NT2/D1 (cell line): ENCODE results near the gene FLVCR1.

Experiments
- SUZ12 ChIP-seq: IDR thresholded peaks from 2 replicates; pipeline ENCODE4 v1.6.1; 2011; ENCODE audit not compliant: insufficient read length, insufficient read depth; ENCODE audit errors: extremely low read depth
- ZNF274 ChIP-seq: IDR thresholded peaks from 2 replicates; pipeline ENCODE4 v1.6.1; 2011; ENCODE audit warnings: mild to moderate bottlenecking, low read depth, low read length

DNA sequence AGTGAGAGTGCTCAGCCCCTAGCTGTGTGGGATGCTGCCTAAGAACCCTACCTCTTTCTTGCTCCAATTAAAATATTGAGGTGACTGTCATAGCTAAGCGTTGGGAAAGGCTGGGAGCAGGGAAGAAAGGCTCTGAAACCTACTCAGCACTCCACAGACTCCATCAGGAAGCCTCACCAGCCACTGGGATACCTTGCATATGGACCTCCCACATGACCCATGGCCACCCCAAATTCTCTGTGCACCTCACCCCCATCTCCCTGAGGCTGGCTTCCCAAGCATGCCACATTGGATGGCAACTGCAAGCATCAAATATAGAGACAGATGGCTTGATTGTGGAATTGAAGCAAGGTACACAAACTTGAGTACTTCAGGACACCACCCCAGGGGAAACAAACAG is 41.8 kb downstream of the FLVCR1 start:
- no peak for TF ChIP-seq ZNF274
- TF ChIP-seq SUZ12: no peak
